Esophagus muscularis mucosa (tissue), 4 donors: ENCODE data around the gene FPR2.

ENCODE experiments used
- CTCF ChIP-seq, 3 experiments: fragments of 200-600 bp in 2 of 3; fragments of 450-650 bp in 1 of 3; sonication (generic) in 2 of 3; IDR thresholded peaks; one replicate each; pipeline ENCODE4 v1.5.1; 2017 to 2019; ENCODE audit warnings: antibody characterized with exemption in 3 of 3, mild to moderate bottlenecking in 2 of 3, moderate library complexity in 1 of 3
- EP300 ChIP-seq: sonication (generic); formaldehyde crosslinking; IDR thresholded peaks from one replicate; pipeline ENCODE4 v1.6.1; 2017; ENCODE audit warnings: antibody characterized with exemption
- POLR2A ChIP-seq: fragments of 450-650 bp; IDR thresholded peaks from one replicate; pipeline ENCODE4 v1.6.1; 2017; ENCODE audit warnings: antibody characterized with exemption, moderate library complexity, mild to moderate bottlenecking, low read depth

GRCh38 chr19:51750400-51751094, 10.4 kb upstream of the FPR2 start:
- TF ChIP-seq CTCF (IDR thresholded peaks at IDR 0.05) = no peak
- TF ChIP-seq POLR2A = no peak
- TF ChIP-seq EP300 = no peak
